Brain pericyte (primary cell): ENCODE measurements around the gene CCDC7.
"Not testable (repeated sequence)": the region's sequence is repeated elsewhere in the genome, so short reads cannot be mapped to it uniquely, and the experiment has no call there.

Experiments
- DNase-seq: peaks from one replicate; pipeline ENCODE4 v3.0.0-alpha.2; 2012; ENCODE audit warnings: low read depth, low spot score

Gene CCDC7

GRCh38 chr10:32699683-32700082, 253.7 kb downstream of the CCDC7 start:
- not testable (repeated sequence) for DNase-seq

DNA sequence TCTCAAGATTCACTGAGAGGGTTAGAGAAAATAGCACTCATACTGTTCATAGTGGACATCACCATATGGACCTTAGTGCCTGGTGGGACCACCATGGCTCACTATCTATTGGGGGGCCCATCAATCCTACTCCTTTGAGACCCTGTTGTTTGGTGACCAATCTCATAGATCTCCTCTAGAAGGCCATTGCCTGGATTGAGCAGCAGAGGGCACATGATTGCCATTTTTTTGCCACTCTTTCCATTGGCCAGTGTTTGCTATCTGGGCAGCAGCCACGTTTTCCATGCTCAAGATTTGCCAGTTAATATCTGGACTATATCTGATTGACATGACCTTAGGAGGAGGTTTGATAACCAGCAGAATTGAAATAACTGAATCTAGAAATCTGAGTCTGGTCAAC, 267.6 kb downstream of the CCDC7 start:
- no peak for DNase-seq

GRCh38 chr10:32731527-32731926, 285.6 kb downstream of the CCDC7 start:
- no peak for DNase-seq

GRCh38 chr10:32738958-32739357, 293.0 kb downstream of the CCDC7 start:
- no peak for DNase-seq

DNA sequence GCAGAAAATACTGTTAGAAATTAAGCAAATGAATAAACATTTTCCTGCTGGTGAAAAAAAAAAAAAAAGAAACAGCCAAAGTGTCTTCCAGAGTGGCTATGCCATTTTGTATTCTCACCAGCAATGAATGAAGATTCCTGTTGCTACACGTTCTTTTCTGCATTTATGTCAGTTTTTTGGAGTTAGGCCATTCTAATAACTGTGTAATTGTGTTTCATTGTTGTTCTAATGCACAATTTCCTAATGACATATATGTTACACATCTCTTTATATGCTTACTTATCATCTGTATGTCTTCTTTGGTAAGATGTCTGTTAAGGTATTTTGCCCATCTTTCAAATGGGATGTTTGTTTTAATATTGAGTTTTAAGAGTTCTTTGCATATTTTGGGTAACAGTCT, 298.4 kb downstream of the CCDC7 start:
- no peak for DNase-seq

- DNase-seq: no peak
Observed at GRCh38 chr10:32746869-32747268, 300.9 kb downstream of the CCDC7 start.

- DNase-seq: no peak
Observed at GRCh38 chr10:32751582-32751981, 305.6 kb downstream of the CCDC7 start.

DNA sequence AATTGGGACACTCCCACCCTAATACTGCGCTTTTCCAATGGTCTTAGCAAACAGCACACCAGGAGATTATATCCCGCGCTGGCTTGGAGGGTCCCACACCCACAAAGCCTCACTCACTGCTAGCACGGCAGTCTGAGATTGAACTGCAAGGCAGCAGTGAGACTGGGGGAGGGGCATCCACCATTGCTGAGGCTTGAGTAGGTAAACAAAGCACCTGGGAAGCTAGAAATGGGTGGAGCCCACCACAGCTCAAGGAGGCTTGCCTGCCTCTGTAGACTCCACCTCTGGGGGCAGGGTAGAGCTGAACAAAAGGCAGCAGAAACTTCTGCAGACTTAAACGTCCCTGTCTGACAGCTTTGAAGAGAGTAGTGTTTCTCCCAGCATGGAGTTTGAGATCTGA, 309.0 kb downstream of the CCDC7 start:
- not testable (repeated sequence) for DNase-seq

DNA sequence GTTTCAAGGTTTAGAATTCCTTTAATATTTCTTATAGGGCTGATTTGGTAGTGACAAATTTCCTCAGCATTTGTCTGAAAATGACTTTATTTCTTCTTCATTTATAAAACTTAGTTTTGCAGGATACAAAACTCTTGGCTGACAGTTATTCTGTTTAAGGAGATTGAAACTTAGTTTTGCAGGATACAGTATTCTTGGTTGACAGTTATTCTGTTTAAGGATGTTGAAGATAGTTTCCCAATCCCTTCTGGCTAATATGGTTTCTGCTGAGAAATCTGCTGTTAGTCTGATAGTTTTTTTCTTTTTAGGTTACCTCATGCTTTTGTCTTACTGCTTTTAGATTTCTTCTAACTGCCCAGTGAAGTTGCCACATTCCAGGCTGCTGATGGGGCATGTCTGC, 325.3 kb downstream of the CCDC7 start:
- no peak for DNase-seq

DNA sequence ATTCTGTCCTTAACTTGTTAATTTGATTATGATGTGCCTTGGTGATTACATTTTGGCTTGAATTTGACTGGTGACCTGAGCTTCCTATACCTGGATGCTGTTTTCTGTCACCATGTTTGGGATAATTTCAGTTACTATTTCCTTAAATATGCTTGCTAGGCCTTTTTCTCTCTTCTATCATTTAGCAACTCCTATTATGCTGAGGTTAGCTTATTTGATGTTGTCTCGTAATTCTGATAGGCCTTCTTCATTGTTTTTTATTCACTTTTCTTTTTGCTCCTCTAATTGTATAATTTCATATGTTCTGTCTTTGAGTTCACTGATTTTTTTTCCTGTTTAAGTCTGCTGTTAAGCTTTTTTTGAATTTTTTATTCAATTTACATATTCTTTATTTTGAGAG, 327.2 kb downstream of the CCDC7 start:
- no peak for DNase-seq

- no peak for DNase-seq
Observed at GRCh38 chr10:32786968-32787367, 341.0 kb downstream of the CCDC7 start.

DNA sequence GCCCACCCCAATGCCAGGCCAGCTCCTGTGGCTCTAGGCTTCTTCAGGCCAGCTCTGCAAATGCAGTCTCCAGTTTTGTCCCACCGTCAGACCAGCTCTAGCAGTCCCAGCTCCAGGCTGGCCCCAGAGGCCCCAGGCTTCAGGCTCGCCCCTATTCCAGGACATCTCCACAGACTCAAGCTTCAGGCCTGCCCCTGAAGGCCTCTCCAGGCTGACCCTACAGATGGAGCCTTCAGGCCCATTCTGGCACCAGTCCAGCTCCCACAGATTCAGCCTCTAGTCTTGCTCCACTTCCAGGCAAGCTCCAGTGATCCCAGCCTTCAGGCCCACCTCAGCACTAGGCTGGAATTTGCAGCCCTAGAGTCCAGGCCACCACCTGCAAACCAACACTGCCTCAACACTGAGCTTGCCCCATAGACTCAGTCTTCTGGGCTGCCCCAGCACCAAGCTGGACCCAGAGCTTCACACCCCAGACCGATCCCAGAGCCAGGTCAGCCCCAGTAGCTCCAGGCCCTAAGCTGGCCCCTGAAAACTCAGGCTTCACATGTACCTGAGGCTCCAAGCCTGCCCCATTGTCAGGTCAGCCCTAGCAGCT, 341.8 kb downstream of the CCDC7 start:
- no peak for DNase-seq

- DNase-seq: no peak
Observed at GRCh38 chr10:32788359-32788758, 342.4 kb downstream of the CCDC7 start.

GRCh38 chr10:32790483-32790882, 344.5 kb downstream of the CCDC7 start:
- DNase-seq: no peak

GRCh38 chr10:32793033-32793432, 347.1 kb downstream of the CCDC7 start:
- no peak for DNase-seq

DNA sequence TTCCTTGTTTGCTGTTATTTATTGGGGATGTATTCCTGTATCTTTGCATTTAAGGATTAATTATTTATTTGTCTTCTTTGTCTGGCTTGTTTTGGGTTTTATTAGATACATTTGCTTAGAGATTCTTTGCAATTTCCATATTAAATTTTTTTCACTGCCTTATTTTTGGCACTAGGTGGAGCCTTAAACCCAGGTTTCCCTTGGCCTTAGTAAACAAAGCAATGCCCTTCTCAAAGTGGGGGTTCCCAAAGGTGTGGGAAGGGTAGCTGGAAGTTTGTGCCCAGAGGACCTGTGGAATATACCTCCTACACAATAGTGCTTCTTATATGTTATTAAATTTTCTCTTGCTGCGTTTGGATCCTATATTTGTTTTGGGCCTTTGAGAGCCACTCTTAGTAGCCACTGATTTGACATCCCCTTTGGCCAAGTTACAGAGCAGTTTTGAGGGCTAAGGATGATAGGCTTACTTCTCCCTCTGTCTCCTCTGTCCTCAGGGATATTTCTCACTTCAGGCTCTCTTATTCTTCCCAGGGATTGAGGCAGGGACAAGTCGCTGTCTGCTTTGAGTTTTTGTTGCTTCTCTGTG, 349.8 kb downstream of the CCDC7 start:
- DNase-seq: no peak

- DNase-seq: not testable (repeated sequence)
Observed at GRCh38 chr10:32797393-32797792, 351.5 kb downstream of the CCDC7 start.

DNA sequence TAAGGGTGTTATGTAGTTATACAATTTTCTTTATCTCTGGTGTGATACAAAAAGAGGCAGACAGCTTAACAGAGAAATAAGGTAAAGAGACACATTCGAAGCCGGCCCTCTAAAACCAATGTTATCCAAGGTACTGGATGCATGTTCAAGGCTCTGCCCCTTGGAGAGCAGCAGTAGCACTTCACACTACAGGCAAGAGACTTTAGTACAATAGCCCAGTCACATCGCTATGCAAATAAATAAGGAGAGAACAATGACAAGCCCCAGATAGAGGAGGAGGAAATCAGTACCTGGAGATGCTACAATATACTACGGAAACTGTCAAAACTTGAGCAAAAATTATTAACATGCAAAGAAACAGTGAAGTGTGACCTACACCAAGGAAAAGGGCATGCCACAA, 401.0 kb downstream of the CCDC7 start:
- no peak for DNase-seq

- no peak for DNase-seq
Observed at GRCh38 chr10:32851301-32851700, 405.4 kb downstream of the CCDC7 start.

DNA sequence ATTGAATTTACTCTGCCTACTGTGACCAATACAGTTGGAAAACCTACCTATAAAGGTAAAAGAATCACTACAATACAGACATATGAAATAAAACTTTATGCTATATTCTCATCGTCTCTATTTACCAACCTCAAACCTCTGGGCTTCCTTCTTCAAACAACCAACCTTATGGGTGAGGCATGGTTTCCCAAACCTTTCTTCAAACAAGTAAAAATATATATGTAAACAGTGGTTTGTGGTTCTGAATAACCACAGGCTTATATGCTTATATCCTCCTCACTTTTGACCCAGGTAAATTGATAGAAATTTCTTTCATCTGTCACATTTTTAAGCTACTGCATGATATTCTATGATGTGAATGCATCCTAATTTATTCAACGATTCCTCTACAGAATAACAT, 408.5 kb downstream of the CCDC7 start:
- DNase-seq: no peak

DNA sequence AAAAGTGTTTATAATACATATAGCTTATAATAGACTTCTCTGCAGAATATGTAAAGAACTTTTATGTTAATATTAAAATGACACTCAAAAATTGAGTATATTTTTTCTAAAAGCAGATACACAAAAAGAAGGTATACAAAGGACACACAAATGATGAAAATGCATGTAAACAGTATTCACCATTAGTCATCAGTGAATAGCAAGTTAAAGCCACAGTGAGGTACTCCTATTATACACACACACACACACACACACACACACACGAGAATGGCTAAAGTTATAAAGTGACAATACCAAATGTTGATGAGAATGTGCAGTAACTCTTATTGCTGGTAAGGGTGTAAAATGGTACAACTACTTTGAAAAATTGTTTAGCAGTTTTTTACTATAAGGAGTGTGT, 419.2 kb downstream of the CCDC7 start:
- no peak for DNase-seq

GRCh38 chr10:32877915-32878314, 432.0 kb downstream of the CCDC7 start:
- DNase-seq: no peak

GRCh38 chr10:32878646-32879045, 432.7 kb downstream of the CCDC7 start:
- no peak for DNase-seq

DNA sequence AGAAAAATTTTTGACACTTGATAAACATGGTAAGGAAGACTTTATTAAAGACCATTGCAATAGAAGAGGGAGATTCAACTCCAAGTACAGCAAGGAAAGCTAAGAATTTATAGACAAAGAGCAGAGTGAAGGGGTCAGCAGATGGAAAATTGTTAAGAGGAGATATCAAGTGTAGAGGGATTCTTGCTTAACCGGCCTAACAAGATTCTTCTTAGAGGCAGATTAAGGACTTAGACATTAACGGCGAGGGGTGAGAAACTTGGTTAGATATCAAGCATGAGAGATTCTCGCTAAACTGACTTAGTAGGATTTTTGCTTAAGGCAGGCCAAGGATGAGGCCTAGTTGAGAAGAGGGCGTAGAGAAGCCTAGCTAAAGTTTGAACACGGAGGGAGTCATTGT, 436.1 kb downstream of the CCDC7 start:
- DNase-seq: no peak
